Measurements from ENCODE around the gene BDNF.
"Not testable (repeated sequence)": the region's sequence is repeated elsewhere in the genome, so short reads cannot be mapped to it uniquely, and the experiment has no call there.

The BDNF gene

DNA sequence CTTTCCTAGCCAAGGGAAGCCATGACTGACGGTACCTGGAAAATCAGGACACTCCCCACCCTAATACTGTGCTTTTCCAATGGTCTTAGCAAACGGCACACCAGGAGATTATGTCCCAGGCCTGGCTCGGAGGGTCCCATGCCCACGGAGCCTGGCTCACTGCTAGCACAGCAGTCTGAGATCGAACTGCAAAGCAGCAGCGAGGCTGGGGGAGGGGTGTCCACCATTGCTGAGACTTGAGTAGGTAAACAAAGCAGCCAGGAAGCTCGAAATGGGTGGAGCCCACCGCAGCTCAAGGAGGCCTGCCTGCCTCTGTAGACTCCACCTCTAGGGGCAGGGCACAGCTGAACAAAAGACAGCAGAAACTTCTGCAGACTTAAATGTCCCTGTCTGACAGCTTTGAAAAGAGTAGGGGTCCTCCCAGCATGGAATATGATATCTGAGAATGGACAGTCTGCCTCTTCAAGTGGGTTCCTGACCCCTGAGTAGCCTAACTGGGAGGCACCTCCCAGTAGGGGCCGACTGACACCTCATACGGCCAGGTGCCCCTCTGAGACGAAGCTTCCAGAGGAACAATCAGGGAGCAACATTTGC is 34.6 kb downstream of the BDNF start:
- DNase-seq = not testable (repeated sequence)

DNA sequence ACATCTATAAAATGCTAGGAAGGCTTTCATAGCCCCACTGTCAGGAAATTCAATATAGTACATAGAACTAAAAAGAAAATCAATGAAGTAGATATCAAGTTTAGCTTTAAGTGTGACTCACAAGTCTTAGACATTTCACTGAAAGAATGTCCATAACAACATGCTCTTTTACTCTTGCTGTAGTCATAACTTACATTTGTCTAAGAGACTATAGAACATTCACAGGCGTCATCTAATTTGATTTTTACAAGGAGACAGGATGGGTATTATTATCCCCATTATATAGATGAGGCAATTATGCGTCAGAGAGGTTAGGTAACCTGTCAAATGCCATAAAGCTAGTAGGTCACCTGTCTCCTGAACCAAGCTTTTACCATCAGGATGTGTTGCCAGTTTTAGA is 36.9 kb downstream of the BDNF start:
- DNase-seq = no peak

DNA sequence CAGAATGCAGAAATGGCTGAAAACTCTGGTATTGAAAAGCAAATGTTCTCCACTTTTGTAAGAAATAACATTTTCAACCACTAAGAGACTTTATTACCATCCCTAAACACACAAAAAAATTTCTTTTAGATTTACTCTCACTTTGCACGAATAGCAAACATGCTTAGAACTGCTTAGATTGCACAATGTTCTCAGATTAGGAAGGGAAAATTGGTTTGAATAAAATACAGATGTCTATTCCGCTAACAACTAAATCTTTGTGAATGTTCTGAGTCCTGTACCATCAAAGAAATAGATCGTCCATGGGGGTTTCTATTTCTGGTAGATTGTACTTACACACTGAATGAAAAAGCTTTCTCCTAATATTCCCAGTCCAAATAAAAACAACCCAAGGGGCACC is 40.1 kb downstream of the BDNF start:
- DNase-seq = no peak

DNA sequence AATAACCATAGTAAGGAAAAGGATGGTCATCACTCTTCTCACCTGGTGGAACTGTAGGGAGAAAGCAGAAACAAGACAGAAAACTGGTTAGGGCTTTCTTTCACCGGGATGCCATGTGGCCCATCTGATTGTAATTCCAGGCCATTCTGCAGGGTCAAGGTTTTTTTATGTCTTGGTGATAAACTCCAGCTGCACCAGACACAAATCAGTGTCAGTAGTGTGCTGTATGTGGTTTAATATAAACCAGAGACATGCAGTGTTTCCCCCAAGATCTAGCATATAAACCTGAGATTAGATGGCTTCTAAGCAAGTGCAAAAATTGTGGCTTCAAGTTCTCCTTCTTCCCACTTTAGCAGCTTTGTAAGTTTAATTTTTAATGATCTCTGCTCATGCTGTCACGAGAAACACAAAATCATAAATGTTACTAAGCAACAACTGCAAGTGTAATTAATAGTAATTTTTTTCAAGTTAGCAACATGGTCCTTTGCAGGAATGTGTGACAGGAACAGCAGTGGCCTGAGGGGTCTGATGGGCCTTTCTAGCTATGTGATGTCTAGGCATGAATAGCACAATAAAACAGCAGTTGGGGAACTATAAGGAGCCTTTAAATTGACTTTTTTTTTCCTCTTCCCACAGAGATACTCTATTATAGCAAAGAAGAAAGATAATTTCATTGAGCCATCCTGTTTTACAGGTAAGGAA is 41.6 kb downstream of the BDNF start:
- DNase-seq = no peak

DNA sequence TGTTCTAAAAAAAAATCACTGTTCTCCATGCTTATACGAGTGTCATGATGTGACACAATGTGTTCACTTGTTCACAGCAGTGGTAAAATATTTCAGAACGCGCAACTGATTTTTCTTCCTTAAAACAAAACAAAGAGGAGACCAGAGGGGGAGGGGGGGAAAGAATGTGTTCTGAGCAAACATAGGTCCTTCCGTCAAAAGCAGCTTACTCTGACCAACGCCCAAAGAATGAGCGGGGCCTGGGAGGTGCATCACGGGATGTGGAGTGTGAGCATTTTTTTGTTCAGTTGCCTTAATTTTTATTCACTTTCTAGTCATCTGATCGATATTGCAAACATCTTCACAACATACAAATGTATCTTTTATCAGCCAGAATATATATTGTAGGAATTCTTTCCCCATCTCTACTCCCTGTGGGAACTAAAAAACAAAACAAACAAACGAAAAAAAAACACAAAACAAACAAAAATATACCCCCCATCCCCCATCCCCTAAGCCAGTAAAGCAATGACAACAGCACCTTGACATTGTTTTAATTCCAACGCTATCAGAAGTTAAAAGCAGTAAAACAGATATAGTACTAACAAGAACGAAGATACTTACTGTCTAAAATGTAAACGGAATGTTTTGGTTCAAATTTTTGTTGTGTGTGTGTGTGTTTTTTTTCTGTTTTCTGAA is 43.3 kb downstream of the BDNF start:
- DNase-seq = no peak

DNA sequence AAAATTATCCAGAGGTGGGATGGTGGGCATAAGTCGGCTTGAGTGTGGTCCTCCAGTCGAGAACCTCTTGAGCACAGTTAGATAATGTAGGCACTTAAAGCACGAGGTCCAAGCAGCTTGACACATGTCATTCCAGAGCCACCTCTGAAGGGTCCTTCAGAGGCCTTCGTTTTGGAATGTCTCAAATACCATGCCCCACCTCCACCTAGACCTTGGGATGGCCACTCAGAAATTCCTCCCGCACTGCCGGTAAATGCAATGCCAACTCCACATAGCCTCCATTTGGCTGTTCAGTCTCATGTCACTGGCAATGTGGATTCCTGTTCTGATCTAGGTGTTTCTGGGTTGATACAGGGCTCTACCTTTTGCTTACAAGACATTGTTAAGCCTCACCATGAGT is 43.9 kb downstream of the BDNF start:
- DNase-seq = no peak

DNA sequence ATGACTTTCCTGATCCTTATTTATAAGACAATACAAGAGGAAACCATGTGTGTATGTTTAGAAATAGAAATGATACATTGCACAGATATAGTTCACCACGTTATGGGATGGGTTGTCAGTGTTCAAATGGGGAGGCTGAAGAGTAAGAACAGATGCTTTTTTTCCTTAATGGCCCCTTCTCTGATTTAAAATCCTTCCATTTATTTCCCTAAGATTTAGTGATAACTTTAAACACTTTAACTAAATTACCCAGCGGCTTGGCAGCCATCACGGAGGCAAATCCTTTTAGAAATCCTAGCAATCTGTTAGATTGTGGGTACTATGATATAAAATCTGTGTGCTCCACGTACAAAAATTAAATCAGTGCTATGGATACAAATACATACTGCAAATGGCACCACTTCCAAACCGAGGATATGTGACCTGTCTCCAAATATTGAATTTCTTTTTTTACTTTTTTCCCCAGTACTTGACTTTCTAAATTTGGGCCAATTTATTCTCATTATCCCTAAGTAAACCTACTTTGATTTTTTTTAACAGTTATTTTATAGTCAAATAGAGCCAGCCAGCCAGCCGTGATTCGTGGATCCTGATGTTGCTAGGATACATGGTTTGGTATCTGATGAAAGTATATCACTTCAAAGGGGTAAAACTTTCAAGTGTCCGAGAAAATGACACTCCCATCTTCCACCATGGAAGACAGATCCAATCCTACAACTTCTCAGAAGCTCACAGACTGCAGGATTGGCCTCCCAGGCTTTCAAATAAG is 46.1 kb downstream of the BDNF start:
- no peak for DNase-seq

DNA sequence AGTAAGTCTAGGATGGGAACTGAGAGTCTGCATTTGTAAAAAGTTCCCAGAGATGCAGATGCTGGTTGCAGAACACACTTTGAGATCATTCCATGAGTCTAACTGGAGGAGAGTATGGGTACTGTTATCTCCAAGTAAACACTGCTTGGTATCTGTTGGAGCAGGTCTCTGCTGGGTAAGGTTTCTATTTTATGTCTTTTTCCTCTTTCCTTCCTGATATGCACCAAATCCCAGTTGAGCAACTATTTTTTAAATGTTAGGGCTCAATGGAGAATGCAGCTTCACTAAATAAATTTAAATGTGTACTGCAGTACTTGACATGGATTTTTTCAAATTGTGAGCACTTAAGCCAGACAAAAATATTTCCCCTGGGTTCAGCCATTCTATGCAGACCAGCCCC is 48.5 kb downstream of the BDNF start:
- no peak for DNase-seq

DNA sequence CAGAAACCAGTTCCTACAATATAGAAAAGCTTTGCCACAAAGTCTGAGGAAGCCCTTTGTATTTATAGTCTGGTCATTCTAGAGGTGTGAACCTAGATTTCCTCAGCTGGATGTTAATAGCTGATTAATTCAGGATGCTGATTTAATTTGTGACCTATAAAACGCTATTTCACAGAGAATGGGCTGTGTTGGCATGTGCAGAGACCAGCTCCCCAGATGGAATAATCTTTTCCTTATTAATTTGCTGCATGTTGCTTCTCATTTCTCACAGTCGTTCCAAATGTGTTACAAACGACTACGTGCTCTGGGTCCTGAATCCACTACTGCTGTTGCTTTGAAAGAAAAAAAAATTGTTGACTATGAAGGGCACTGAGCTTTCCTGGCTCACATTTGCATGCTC is 49.3 kb downstream of the BDNF start:
- no peak for DNase-seq

DNA sequence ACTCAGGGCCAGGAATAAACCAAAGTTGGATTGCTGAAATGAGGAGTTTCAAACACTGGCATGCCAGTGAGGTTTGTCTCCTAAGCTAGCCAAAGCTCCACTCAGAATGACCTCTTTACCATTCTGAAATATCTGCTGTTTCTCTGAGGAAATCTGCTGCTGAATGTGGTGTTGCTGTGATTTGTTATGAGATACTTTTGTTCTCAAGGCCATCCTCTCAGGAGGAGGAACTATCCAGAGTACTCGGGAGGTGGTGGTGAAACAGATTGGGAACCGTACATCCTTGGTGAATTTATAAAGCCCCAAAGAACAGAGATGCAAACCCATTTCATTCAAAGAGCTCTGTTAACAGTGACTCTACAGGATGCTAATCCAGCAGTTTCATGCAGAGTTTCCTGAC is 50.5 kb downstream of the BDNF start:
- no peak for DNase-seq

DNA sequence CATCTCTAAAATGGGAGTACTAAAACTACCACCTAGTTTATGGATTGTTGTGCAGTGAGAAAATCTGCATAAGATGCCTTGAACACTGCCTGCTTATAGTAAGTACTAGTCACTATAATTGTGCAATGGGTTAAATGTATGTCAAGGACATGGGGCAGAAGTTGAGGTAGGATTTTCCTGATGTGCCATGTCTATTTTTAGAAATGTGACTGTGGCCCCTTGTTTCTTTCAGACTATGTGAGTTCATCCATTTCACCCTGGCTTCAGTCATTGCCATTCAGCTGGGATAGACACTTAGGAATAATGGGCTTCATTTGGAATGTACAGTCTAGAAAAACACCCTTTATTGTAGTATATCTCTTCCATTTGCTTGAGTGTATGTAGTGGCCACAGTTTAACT is 51.4 kb downstream of the BDNF start:
- no peak for DNase-seq

DNA sequence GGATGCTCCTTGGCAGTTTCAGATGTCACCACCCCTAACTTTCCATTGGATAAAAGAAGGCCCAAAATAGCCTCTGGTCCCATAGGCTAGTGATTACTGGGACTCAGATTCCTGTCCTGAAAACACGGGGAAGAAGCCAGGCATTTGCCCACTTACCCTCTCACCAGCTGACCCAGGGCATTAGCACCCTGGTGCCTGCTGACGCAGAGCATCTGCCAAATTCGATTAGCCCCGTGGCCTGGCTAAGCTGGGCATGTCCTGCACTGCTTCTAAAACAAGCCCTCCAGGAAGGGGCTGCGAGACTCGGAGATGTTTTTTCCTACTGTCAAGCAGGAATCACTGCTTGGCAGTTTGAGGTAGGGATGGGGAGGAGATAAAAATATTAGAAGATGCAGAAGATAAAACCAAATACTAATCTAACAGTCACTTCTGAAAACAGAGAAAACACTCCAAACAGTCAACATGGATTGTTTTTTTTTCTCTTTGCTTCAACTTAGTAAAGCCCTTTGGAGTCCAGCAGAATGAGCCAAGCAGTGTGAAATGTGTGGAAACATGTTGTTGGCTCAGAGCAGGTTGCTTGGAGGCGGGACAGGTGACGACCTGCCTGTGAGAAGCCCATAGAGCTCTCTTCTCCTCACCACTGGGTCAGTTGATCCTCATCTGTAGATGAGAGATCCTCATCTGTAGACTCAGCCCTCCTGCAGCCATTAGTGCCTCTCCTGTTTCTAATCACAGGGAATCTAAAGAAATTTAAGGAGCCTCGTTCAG is 54.0 kb downstream of the BDNF start:
- DNase-seq = no peak

DNA sequence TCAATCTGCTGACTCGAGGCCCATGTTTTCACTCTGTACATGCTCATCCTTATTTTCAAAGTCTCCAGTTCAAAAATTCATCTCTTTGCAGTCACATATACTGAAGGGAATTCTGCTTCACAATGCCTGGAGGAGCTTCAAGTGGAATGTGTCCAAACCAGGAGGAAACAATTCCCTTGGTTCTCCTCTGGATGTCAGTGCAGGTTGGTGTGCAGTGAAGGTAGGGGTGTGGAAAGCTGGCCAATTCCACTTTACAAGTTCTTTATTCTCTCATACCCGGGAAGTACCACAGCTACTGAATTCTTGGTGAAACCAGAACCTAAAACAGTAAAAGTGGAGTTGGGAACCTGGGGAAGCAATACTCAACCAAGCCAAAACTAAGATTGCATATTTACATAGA is 57.3 kb downstream of the BDNF start:
- DNase-seq = no peak

DNA sequence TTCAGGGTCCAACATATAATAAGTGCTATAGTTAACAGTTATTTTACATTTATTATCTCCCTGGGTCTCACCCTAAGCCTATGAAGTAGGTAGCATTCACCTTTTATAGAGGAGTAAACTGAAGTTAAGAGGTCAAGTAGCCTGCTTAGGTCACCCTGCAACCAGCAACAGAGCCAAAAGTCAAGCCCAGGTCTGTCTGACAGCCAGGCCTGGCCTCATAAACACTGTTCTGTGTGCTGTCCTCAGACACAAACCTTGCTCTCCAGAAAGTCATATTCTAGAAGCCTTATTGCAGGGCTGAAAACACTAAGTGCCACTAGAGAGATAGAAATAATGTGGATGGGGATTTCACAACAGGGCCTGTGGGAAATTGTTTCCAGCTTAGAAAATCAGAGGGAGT is 59.3 kb downstream of the BDNF start:
- DNase-seq = no peak

DNA sequence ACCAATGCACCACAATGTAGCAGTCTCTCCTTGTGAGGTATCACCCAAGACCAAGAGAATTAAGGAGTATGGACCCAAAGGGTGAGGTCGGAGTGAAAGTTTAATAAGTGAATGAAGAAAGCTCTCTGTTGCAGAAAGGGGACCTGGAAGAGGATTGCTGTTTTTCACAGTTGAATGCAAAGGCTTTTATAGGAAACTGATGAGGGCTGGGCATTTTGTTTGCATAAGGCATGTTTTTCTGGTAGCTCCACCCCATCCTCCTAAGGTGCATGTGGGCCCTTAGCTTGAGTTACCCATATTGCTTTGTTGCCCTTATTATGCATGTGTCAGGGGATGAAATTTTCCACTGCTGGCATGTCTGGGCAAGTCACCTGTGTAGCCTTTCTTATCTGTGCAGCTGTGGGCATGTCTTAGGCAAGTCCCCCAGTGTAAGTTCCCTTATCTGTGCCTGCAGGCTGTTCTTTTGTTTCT is 64.7 kb downstream of the BDNF start:
- no peak for DNase-seq

DNA sequence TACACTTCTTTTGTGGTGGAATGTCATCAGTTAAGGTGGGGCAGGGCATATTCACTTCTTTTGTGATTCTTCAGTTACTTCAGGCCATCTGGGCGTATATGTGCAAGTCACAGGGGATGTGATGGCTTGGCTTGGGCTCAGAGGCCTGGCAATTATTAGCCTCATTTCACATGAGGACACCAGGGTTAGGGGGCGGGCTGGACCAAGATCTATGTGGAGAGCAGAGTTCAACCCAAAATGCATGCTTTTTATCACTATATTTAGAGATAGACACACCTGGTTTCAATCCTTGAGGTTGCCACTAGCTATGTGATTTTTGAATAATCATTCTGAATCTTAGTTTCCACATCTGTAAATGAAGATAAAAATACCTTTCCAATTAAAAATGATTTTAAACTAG is 65.5 kb downstream of the BDNF start:
- DNase-seq = not testable (repeated sequence)

DNA sequence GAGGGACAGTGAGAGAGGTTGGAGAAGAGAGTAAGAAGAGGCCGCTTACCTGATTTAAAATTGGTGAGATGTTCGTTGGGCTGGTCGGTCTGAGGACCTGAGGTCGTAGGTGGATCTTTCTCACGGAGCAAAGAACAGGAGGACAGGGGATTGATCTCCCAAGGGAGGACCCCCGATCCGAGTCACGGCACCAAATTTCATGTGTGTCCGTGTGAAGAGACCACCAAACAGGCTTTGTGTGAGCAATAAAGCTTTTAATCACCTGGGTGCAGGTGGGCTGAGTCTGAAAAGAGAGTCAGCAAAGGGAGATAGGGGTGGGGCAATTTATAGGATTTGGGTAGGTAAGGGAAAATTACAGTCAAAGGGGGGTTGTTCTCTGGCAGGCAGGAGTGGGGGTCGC is 66.0 kb downstream of the BDNF start:
- not testable (repeated sequence) for DNase-seq

DNA sequence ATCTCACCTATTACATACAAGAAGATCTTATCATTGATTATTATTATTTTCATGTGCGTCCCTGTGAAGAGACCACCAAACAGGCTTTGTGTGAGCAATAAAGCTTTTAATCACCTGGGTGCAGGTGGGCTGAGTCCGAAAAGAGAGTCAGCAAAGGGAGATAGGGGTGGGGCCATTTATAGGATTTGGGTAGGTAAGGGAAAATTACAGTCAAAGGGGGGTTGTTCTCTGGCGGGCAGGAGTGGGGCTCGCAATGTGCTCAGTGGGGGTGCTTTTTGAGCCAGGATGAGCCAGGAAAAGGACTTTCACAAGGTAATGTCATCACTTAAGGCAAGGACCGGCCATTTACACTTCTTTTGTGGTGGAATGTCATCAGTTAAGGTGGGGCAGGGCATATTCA is 71.2 kb downstream of the BDNF start:
- DNase-seq = not testable (repeated sequence)

DNA sequence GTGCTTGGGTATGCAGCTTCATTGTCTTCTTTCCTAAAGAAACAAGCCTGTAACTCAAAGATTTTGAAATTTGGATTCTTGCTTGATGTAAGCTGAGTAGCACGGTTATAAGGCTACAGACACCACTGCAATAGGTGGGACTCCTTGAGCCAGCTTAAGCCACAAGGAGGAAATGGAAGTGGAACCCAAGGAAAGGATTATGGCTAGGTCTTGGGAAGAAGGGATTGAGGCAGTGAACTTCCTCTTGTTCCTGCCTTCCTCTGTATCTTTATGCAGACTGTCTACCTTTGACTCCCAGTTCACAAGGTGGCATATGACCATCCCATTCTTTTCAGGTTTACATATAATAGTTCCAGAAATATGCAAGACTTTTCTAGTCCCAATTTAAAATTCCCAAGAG is 72.3 kb downstream of the BDNF start:
- DNase-seq = no peak

DNA sequence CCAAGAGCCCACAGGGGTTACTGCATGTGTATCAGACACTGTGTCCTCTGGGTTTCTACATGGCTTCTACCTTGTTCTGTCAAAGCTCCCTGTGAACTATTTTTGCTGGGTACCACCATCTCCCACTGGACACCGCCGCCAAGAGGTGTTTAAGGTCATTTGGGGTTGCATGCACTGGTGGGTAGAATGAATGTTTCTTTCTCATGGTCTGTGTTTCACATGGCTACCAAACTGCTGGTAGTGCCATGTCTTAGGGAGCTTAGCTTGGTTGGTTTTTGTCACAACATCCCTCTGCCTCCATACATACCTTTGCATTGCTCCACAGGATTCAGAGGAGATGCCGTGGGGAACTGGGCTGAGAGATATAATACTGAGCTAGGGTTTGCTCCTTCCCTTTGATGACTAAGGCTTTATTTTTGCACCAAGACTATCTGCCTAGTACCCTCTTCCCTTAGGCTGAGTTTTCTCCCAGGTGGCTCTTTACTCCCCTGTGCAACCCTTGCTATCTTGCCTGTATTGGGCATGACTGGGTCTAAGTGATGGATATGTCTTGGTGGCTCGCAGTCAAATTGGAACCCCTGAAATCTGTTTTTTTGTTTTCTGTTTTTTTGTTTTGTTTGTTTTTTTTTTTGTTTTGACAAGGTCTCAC is 73.2 kb downstream of the BDNF start:
- no peak for DNase-seq

DNA sequence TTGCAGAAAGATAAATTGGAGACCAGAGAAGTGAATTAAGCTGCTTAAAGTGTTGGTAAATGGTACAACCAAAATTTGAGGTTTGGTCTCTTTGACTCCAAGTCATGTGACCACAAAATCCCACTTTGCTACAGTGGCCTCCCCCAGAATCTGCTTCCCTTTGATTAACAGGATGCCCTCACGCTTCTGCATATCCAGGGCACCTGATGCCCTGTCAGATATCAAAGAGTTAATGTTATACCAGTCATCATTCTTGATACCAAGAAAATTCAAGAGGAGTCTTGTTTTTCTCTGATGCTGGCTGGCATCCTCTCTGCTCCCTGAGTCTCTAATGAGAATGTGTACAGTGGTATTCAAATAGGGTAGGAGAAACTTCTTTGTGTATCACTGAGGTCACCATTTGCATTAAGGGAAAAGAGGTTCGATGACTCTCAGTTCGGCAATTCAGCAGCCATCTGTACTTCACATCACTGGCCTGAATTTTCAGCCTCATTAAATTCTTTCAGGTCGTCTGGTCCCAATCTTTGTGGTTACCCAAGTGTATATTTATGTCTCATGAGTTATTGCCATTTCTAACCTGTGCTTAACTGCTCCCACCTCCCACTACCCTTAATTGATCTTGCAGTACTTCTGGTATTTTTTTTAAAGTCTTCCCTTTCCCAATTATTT is 73.9 kb downstream of the BDNF start:
- no peak for DNase-seq

Measured in activated naive CD4-positive, alpha-beta T cell treated with anti-CD3 and anti-CD28 coated beads, Interleukin-2, amount 50 U/mL, for 16 hours (primary cell).